Smooth muscle cell (in vitro differentiated cells): ENCODE results near the gene SDK1. TPM values are rescaled to one million over a fixed set of nuclear protein-coding genes. Genes with fewer than 3 reads are reported as not detected.
"Not testable (repeated sequence)": the region's sequence is repeated elsewhere in the genome, so short reads cannot be mapped to it uniquely, and the experiment has no call there.

ENCODE experiments used
- DNase-seq: peaks from one replicate; lab custom pipeline; 2025; ENCODE audit not compliant: unreplicated experiment; lab: John Stamatoyannopoulos, UW
- H2AFZ ChIP-seq: fragments of 200-600 bp; sonication (generic); 2 replicates; pipeline ENCODE4 v1.6.0; 2016; ENCODE audit warnings: antibody characterized with exemption, low read depth, mild to moderate bottlenecking
- H3F3A ChIP-seq: fragments of 200-600 bp; sonication (generic); 2 replicates; pipeline ENCODE4 v1.6.0; 2017; ENCODE audit warnings: antibody characterized with exemption, low read depth
- H3K27ac ChIP-seq: fragments of 200-600 bp; sonication (generic); 2 replicates; pipeline ENCODE4 v1.5.1; 2016; ENCODE audit warnings: low read depth, mild to moderate bottlenecking
- H3K27me3 ChIP-seq: fragments of 200-600 bp; sonication (generic); 2 replicates; pipeline ENCODE4 v1.6.1; 2016; ENCODE audit warnings: low read depth, mild to moderate bottlenecking
- H3K36me3 ChIP-seq: fragments of 200-600 bp; sonication (generic); 2 replicates; pipeline ENCODE4 v1.5.1; 2016; ENCODE audit warnings: low read depth
- H3K4me1 ChIP-seq: fragments of 200-600 bp; sonication (generic); 2 replicates; pipeline ENCODE4 v1.5.1; 2016; ENCODE audit warnings: low read depth
- H3K4me2 ChIP-seq: fragments of 200-600 bp; sonication (generic); 2 replicates; pipeline ENCODE4 v1.6.0; 2016; ENCODE audit warnings: mild to moderate bottlenecking
- H3K4me3 ChIP-seq: fragments of 200-600 bp; sonication (generic); 2 replicates; pipeline ENCODE4 v1.5.1; 2016; ENCODE audit warnings: mild to moderate bottlenecking
- H3K79me2 ChIP-seq: fragments of 200-600 bp; sonication (generic); 2 replicates; pipeline ENCODE4 v1.6.0; 2016; ENCODE audit warnings: low read depth, mild to moderate bottlenecking
- H3K9ac ChIP-seq: fragments of 200-600 bp; sonication (generic); 2 replicates; pipeline ENCODE4 v1.6.0; 2016; ENCODE audit warnings: low read depth
- H3K9me3 ChIP-seq: fragments of 200-600 bp; sonication (generic); replicated peaks from 2 replicates; pipeline ENCODE4 v1.5.1; 2016; ENCODE audit warnings: low read depth
- H4K20me1 ChIP-seq: fragments of 200-600 bp; sonication (generic); 2 replicates; pipeline ENCODE4 v1.6.0; 2016; ENCODE audit warnings: low read depth
- CTCF ChIP-seq: fragments of 200-600 bp; sonication (generic); IDR thresholded peaks from 2 replicates; pipeline ENCODE4 v1.5.1; 2017; ENCODE audit warnings: borderline replicate concordance, mild to moderate bottlenecking, antibody characterized with exemption; ENCODE audit not compliant: insufficient read depth, poor library complexity, severe bottlenecking
- WGBS: methylation state at CpG from one replicate; pipeline ENCODE4 v1.1.7; 2016; ENCODE audit warnings: low lambda C conversion rate; 5-methylcytosine and 5-hydroxymethylcytosine counted together
- polyA plus RNA-seq: library from polyadenylated mRNA; unstranded; fragments of >200 nt; fragmentation: Nextera tagmentation; extraction: Ambion mirVana; gene quantifications from 2 replicates; pipeline ENCODE4 v1.2.1, GENCODE V29; 2016
- total RNA-seq: library from RNA; depleted of rRNA; stranded (reverse); fragments of >200 nt; gene quantifications from 2 replicates; pipeline ENCODE4 v1.2.3, GENCODE V29; 2014

Gene SDK1
- total and polyA plus RNA-seq, 2 experiments from 2014 or later, result 1.1 to 2.5 TPM

GRCh38 chr7:4302203-4302905 is 1001.3 kb downstream of the SDK1 start:
- H3K9ac ChIP-seq, result no peak overlapping the region
- no peaks in the 10 kb centered on the region for H3K36me3 ChIP-seq
- H3K79me2 ChIP-seq, result no peaks in the 10 kb centered on the region
- H3K4me2 ChIP-seq, result no peak overlapping the region
- no peaks in the 10 kb centered on the region for H3K9me3 ChIP-seq
- no peak overlapping the region for H3K27ac ChIP-seq
- H3F3A ChIP-seq, result no peaks in the 10 kb centered on the region
- H2AFZ ChIP-seq, result no peak overlapping the region
- no peak overlapping the region for H3K4me3 ChIP-seq
- no peaks in the 10 kb centered on the region for H4K20me1 ChIP-seq
- no peaks in the 10 kb centered on the region for H3K4me1 ChIP-seq
- no peaks in the 10 kb centered on the region for H3K27me3 ChIP-seq
- DNase-seq, result no peak
- 92% methylated on average over 19 of the region's 19 CpGs for WGBS
- no peak for TF ChIP-seq CTCF

GRCh38 chr7:4307316-4308204 is 1006.5 kb downstream of the SDK1 start:
- Histone ChIP-seq H3K4me1 (no peaks in the 10 kb centered on the region), H3K9ac (no peak overlapping the region), H3K36me3 (no peaks in the 10 kb centered on the region), H4K20me1 (no peaks in the 10 kb centered on the region), H3K9me3 (no peaks in the 10 kb centered on the region), H3K27me3 (no peaks in the 10 kb centered on the region), H3K4me3 (no peak overlapping the region), H3K27ac (no peak overlapping the region), H3K79me2 (no peaks in the 10 kb centered on the region), H3K4me2 (no peak overlapping the region), H3F3A (no peaks in the 10 kb centered on the region), H2AFZ (no peak overlapping the region)
- 75% methylated on average over 28 of the region's 28 CpGs for WGBS
- TF ChIP-seq CTCF, result no peak
- DNase-seq, result no peak

GRCh38 chr7:4308205-4308590 is 1007.1 kb downstream of the SDK1 start:
- Histone ChIP-seq H3K9me3 (no peaks in the 10 kb centered on the region), H3K4me1 (no peaks in the 10 kb centered on the region), H3K27ac (no peak overlapping the region), H4K20me1 (no peaks in the 10 kb centered on the region), H3K79me2 (no peaks in the 10 kb centered on the region), H3K27me3 (no peaks in the 10 kb centered on the region), H3K4me2 (no peak overlapping the region), H3K4me3 (no peak overlapping the region), H3K36me3 (no peaks in the 10 kb centered on the region), H2AFZ (no peak overlapping the region), H3K9ac (no peak overlapping the region), H3F3A (no peaks in the 10 kb centered on the region)
- no peak for DNase-seq
- TF ChIP-seq CTCF, result no peak
- WGBS, result 92% methylated on average over 22 of the region's 22 CpGs

GRCh38 chr7:4313911-4314310 is 1012.9 kb downstream of the SDK1 start:
- not testable (repeated sequence) for H2AFZ ChIP-seq, H3K27me3 ChIP-seq, H3K79me2 ChIP-seq, H3K4me3 ChIP-seq, H3K9ac ChIP-seq, H3F3A ChIP-seq, H4K20me1 ChIP-seq, H3K9me3 ChIP-seq, H3K27ac ChIP-seq, H3K4me1 ChIP-seq, DNase-seq, H3K36me3 ChIP-seq, H3K4me2 ChIP-seq
- 94% methylated on average over 29 of the region's 29 CpGs for WGBS

GRCh38 chr7:4314316-4314715 is 1013.3 kb downstream of the SDK1 start:
- 92% methylated on average over 16 of the region's 16 CpGs for WGBS

More at GRCh38 chr7:4314316-4314715, 1013.3 kb downstream of the SDK1 start:
- not testable (repeated sequence) for H3K9me3 ChIP-seq, H3K27ac ChIP-seq, H3K9ac ChIP-seq, H3K27me3 ChIP-seq, DNase-seq, H4K20me1 ChIP-seq, H3K4me1 ChIP-seq, H3K79me2 ChIP-seq, H2AFZ ChIP-seq, H3K4me3 ChIP-seq, H3K4me2 ChIP-seq, H3F3A ChIP-seq, H3K36me3 ChIP-seq
